ENCODE data around the gene UBE2D2.

- TF ChIP-seq CTCF (CRISPR knock-in tag; IDR thresholded peaks at IDR 0.05) (peak; percentile 74), ZFY (CRISPR knock-in tag; IDR thresholded peaks at IDR 0.05) (peak; percentile 77), ZBTB7B (CRISPR knock-in tag; IDR thresholded peaks at IDR 0.05) (peak; percentile 98), TBP (CRISPR knock-in tag; IDR thresholded peaks at IDR 0.05) (no peak), DNMT1 (CRISPR knock-in tag; IDR thresholded peaks at IDR 0.05) (no peak), RELA (CRISPR knock-in tag; IDR thresholded peaks at IDR 0.05) (no peak), BRCA1 (CRISPR knock-in tag; IDR thresholded peaks at IDR 0.05) (no peak), SOX6 (IDR thresholded peaks at IDR 0.05) (no peak), SOX6 (CRISPR knock-in tag; IDR thresholded peaks at IDR 0.05) (peak; percentile 79), ZNF121 (CRISPR knock-in tag; IDR thresholded peaks at IDR 0.05) (peak; percentile 78), POLR2AphosphoS5 (IDR thresholded peaks at IDR 0.05; ENCODE audit: low read depth, low read length) (no peak; the same call in 1 of the 2 replicates), BRD4 (CRISPR knock-in tag; IDR thresholded peaks at IDR 0.05) (no peak), ATF1 (CRISPR knock-in tag; IDR thresholded peaks at IDR 0.05) (no peak), ZNF224 (CRISPR knock-in tag; IDR thresholded peaks at IDR 0.05) (no peak)
Observed at GRCh38 chr5:139637438-139638089, 76.4 kb downstream of the UBE2D2 start.
